Loucy (cell line): Measurements from ENCODE around the gene INPP5D.

ENCODE experiments used
- CTCF ChIP-seq: fragments of 200-600 bp; sonication (generic); conservative IDR thresholded peaks from 2 replicates; pipeline ENCODE4 v1.5.1; 2014; ENCODE audit warnings: mild to moderate bottlenecking, antibody characterized with exemption, low read length
- EZH2phosphoT487 ChIP-seq: fragments of 200-600 bp; IDR thresholded peaks from 2 replicates; pipeline ENCODE4 v1.6.1; 2018; ENCODE audit warnings: antibody characterized with exemption, mild to moderate bottlenecking, moderate library complexity, borderline replicate concordance

GRCh38 chr2:233197022-233197421 is 136.9 kb downstream of the INPP5D start:
- TF ChIP-seq CTCF (no peak), EZH2phosphoT487 (no peak)
